HAP-1 (cell line): ENCODE measurements around the gene CFAP65.

Experiments used
- DNase-seq, 2 experiments: peaks; one replicate each; pipeline ENCODE4 v3.0.0-alpha.2; 2016 to 2020; ENCODE audit warnings: low spot score in 2 of 2
- H3K27me3 ChIP-seq: fragments of 250-450 bp; sonication (Bioruptor Pico); 2 replicates; pipeline ENCODE4 v1.5.1; 2020; ENCODE audit warnings: low read depth, mild to moderate bottlenecking, moderate library complexity
- H3K36me3 ChIP-seq: fragments of 250-450 bp; sonication (Bioruptor Pico); replicated peaks from 2 replicates; pipeline ENCODE4 v1.5.1; 2020; ENCODE audit warnings: mild to moderate bottlenecking
- H3K4me1 ChIP-seq: fragments of 250-450 bp; sonication (Bioruptor Pico); 2 replicates; pipeline ENCODE4 v1.5.1; 2020; ENCODE audit warnings: mild to moderate bottlenecking
- H3K4me3 ChIP-seq: fragments of 250-450 bp; sonication (Bioruptor Pico); 2 replicates; pipeline ENCODE4 v1.5.1; 2020; ENCODE audit warnings: mild to moderate bottlenecking, moderate library complexity
- H3K9me3 ChIP-seq: fragments of 250-450 bp; sonication (Bioruptor Pico); 2 replicates; pipeline ENCODE4 v1.5.1; 2020; ENCODE audit warnings: mild to moderate bottlenecking, moderate library complexity
- in situ Hi-C: fragments of 300-500 bp; cut with MboI; formaldehyde crosslinking; loops from 3 replicates; pipeline ENCODE4 v1.14.3; 2020; ENCODE audit warnings: low sequenced_read_pairs, inconsistent platforms, mixed read lengths

Gene CFAP65

DNA sequence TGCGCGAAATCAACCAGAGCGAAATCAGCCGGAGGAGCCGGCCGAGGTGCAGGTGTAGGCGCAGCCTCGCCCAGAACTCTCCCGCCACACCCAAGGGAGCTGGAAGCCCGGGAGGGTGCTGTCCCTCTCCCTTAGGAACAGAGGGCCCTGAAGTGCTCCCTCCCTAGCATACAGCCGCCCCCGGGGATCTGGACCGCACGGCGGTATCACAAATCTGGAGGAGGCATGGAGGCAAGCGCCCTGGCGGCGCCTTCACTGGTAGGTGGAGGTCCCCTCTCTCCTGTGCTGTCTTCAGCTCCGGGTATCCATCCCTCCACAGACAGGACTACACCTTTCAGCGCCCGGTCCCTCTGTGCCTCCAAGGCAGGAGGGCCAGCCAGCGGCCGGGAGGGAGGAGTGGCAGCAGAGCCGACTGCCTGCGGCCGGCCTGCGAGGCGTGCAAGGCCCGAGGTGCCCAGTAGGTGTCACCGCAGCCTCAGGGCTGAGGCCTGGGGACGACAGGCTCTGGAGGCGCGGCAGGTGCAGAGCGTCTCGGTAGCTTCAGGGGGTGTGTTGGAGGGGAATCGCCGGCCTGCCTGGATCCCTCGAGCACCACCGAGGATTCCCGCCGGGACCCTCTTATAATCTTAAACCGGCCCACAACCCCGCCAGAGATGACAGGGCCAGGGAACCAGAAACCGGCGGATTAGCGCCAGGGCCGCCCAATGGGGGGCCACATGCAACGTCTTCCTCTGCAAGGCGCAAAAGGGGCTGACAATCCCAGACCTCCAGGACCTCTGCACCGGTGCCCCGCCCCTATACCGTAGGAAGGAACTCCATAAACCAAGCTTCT lies 16.6 kb upstream of the CFAP65 start:
- Histone ChIP-seq H3K36me3 (no peaks in the 10 kb centered on the region), H3K27me3 (peaks cover 49% of the 10 kb centered on the region), H3K9me3 (no peaks in the 10 kb centered on the region), H3K4me1 (peaks cover 7% of the 10 kb centered on the region), H3K4me3 (no peak overlapping the region)
- DNase-seq = peak; percentile 47 to 83
- in situ Hi-C loops = loop anchor here (10.0 kb wide), 1 partner anchor 97 kb away; no protein-coding TSS in a partner anchor

DNA sequence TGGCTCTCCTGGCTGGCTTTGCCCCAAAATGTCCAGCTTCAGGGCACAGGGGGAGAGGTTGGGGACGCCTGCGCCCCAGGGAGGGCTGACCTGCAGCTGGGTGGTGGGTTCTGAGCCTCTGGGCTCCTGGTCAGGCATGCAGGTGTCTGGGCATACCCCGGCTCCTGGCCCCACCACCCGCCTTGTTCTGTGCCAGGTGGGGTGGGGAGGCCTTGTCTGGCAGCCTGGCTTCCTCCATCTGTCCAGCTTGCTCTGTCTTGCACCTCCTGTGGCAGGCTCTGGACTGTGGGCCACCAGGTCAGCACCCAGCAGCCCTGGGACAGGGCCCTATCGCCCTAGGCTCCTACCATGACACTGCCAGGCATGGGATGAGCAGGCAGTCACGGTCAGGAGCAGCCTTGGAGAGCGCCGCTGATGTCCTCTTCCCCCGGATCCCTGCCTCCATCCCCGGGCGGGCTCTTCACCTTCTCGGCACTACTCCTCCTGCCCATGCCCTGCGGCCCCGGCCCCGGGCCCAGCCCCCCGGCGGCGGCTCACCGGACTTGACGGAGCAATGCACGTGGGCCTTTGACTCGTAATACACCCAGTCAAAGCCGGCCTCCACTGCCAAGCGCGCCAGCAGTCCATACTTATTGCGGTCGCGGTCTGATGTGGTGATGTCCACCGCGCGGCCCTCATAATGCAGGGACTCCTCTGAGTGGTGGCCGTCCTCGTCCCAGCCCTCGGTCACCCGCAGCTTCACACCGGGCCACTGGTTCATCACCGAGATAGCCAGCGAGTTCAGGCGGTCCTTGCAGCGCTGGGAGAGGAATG lies 15.8 kb upstream of the CFAP65 start:
- Histone ChIP-seq H3K36me3 (no peaks in the 10 kb centered on the region), H3K27me3 (peaks cover 44% of the 10 kb centered on the region), H3K9me3 (no peaks in the 10 kb centered on the region), H3K4me3 (no peak overlapping the region), H3K4me1 (no peaks in the 10 kb centered on the region)
- in situ Hi-C loops = loop anchor here (10.0 kb wide), 1 partner anchor 98 kb away; no protein-coding TSS in a partner anchor
- no peak for DNase-seq

DNA sequence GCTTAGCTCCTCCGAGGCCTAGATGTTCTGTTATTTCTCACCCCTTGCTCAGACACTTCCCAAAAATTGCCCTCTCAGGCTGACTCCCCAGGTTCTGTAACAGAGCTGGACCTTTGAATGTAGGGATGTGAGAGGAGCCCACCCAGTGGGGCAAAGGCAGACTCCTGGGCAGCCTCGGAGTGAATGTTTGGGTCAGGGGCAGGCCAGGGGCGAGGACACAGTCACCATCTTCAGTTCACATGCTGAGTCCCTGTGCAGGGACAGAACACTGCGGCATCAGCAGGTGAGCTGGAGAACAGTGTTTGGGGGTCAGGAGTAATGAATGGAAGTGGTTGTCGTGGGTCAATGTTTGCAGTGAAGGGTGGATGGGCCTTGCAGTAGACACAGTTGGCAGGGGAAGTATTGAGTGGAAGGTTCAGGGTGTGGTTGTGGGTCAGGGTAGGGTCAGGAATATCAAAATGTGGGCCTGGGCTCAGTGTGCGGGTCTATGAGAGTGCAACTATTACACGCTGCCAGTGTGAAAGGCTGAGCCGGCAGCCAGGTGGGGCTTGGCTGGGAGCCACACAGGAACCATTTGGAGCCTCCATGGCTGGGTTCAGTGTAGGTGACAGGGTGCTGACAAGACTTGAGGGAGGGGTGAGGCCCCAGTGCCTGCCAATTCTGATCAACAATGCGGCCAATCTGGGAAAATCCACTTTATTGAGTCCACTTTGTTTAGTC lies 15.0 kb upstream of the CFAP65 start:
- Histone ChIP-seq H3K27me3 (peaks cover 36% of the 10 kb centered on the region), H3K36me3 (no peaks in the 10 kb centered on the region), H3K4me1 (no peaks in the 10 kb centered on the region), H3K9me3 (no peaks in the 10 kb centered on the region), H3K4me3 (no peak overlapping the region)
- DNase-seq = no peak
- in situ Hi-C loops = loop anchor here (10.0 kb wide), 1 partner anchor 98 kb away; no protein-coding TSS in a partner anchor

DNA sequence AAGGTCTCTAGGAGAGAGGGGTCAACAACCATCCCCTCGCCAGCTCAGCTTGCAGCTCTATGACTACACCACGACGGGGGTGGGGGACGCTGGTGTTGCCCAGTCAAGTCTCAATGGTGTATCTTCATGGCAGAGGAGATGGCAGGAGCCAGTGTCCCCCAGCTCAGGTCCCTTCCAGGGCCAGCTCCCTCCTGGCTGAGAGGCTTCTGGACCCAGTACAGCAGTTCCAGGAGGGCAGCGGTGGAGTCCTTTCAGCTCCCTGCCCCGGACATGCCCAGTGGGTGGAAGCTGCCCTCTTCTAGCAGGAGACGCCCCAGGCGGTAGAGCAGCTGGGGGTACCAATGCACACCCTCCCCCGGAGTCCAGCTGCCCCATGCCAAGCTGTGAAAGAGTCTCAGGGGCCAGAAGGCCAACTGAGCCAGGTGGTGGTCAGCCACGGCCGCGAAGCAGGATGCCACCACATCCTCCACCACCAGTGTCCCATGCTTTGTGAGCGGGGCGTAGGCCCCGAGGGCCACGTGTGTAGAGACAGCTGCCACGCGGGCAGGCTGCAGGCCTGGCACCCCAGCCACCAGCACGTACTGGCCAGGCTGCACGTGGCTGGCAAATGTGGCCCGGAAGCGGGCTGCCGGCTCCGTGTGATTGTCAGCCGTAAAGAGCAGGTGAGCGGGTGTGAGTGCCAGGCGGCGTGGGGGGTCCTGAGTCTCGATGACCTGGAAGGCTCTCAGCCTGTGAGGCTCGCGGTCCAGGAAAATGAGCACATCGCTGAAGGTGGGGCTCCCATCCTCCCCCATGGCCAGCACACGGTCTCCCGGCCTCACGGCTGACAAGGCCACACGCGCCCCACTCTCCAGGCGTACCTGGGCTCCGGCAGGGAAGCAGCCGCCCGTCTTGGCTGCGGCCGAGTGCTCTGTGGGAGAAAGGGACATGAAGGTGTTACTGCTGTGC lies 13.9 kb upstream of the CFAP65 start:
- in situ Hi-C loops = loop anchor here (10.0 kb wide), 1 partner anchor 100 kb away; no protein-coding TSS in a partner anchor
- peaks cover 32% of the 10 kb centered on the region for H3K27me3 ChIP-seq
- H3K4me1 ChIP-seq = no peaks in the 10 kb centered on the region
- H3K9me3 ChIP-seq = no peaks in the 10 kb centered on the region
- no peak overlapping the region for H3K4me3 ChIP-seq
- DNase-seq = no peak
- no peaks in the 10 kb centered on the region for H3K36me3 ChIP-seq

DNA sequence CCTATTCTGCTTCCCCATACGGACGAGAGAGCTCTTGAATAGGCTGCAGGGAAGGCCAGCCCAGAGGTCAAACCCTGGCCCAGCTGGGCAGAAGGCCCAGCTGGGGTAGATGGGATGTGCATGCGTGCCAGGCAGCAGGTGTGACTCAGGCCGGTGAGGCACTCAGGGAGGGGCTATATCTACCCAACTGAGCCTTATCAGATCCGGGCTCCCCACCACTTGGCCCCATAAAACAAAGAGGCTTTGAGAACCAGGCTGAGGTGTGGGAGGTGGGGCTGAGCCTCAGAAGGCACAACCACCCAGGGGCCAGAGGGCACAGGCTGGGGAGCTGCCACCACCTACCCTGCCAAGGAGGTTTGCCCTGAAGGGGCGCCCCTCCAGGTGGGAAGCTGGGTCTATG lies 8.0 kb upstream of the CFAP65 start:
- H3K9me3 ChIP-seq = no peaks in the 10 kb centered on the region
- no peaks in the 10 kb centered on the region for H3K4me1 ChIP-seq
- DNase-seq = no peak
- no peaks in the 10 kb centered on the region for H3K36me3 ChIP-seq
- in situ Hi-C loops = no loop called here
- no peak overlapping the region for H3K4me3 ChIP-seq
- H3K27me3 ChIP-seq = no peaks in the 10 kb centered on the region

DNA sequence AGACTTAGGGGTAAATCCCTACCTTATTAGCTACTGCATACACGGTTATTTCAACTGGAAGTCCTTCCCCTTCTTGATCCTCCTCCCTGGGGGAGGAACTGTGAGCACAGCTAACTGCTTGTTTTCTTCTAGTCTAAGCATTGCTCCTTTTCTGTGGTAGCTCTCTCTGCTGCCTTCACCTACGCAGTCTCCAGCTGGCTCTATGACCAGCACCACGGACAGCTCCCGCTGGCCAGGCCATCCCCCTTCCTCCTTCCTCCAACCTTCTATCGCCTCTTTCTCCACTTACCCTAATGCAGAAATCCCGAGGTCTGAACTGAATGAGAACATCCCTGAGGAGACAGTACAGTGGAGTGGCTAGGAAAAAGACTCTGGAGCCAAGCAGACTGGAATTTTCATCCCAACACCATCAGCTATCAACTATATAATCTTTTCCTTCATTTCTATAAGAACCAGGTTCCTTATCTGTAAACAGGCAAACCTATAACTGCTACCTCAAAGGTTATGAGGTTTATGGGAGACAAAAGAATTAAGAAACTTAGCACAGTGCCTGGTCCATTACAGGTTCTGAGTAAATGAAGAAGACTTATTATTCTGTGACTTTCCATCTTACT lies 4.7 kb upstream of the CFAP65 start:
- no peak overlapping the region for H3K4me3 ChIP-seq
- H3K9me3 ChIP-seq = no peaks in the 10 kb centered on the region
- H3K36me3 ChIP-seq = no peaks in the 10 kb centered on the region
- H3K4me1 ChIP-seq = no peaks in the 10 kb centered on the region
- DNase-seq = peak; percentile 11 to 68
- H3K27me3 ChIP-seq = peaks cover 21% of the 10 kb centered on the region
- in situ Hi-C loops = no loop called here

DNA sequence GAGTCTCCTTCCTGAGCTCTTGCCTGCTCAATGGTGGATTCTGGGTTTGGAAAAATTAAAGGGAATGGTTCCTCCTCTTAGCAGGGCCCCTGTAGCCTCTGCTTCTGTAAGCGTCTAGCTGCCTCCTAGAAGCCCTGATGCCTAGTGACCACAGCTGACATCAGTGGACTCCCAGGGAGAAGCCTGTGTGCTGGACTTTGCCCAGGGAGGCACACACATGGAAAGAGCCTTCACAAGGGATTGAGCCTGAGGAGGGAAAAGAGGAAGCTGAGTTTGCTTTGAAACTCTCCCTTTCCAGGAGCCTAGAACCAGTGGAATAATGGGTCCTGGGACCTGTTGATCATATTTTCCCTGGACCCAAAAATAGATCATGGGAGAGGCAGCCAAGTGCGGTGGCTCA lies 1.4 kb upstream of the CFAP65 start:
- in situ Hi-C loops = no loop called here
- Histone ChIP-seq H3K4me3 (no peak overlapping the region), H3K4me1 (no peaks in the 10 kb centered on the region), H3K36me3 (no peaks in the 10 kb centered on the region), H3K9me3 (no peaks in the 10 kb centered on the region), H3K27me3 (peaks cover 41% of the 10 kb centered on the region)
- DNase-seq = no peak

DNA sequence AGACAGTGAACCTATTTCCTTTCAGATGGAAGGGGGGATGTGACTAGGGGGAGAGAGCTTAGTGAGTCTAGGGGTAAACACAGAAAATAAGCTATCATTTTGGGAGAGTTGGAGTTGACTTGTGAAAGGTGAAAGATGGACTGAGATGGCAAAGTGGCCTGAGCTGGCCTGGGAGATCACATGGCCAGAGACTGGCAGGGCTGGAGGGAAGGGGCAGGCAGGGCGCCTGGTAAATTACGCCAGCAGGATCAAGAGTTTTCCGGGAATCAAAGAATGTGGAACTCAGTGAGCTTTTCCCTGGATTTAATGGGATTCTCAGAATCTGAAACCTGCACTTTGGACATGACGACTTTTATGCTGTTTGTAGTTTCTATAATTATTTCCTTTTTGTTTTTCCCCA lies 841 bp upstream of the CFAP65 start:
- DNase-seq = no peak
- Histone ChIP-seq H3K4me1 (no peaks in the 10 kb centered on the region), H3K36me3 (no peaks in the 10 kb centered on the region), H3K9me3 (no peaks in the 10 kb centered on the region), H3K27me3 (peaks cover 46% of the 10 kb centered on the region), H3K4me3 (no peak overlapping the region)
- in situ Hi-C loops = no loop called here

DNA sequence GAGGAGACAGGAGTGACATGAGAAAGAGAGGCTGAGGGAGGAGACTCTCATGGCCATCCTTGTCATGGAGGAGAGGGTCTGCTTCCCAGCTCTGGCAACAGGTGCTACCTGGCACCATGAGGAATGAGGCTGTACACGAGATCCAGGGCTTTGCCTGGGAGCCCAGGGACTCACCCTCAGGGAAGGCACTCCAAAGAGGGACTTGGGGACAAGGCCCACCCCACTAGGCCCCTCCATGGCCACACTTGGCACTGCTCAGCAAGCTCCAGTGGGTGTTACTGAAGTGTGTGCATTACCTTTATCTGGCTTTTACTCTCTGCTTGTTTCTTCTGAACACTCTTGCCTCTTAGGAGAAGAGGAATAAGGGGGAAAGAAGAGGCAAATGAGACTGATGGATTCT lies 2.7 kb downstream of the CFAP65 start:
- H3K4me1 ChIP-seq = no peaks in the 10 kb centered on the region
- no peak overlapping the region for H3K4me3 ChIP-seq
- DNase-seq = no peak
- no peaks in the 10 kb centered on the region for H3K36me3 ChIP-seq
- H3K9me3 ChIP-seq = no peaks in the 10 kb centered on the region
- peaks cover 52% of the 10 kb centered on the region for H3K27me3 ChIP-seq
- in situ Hi-C loops = no loop called here

DNA sequence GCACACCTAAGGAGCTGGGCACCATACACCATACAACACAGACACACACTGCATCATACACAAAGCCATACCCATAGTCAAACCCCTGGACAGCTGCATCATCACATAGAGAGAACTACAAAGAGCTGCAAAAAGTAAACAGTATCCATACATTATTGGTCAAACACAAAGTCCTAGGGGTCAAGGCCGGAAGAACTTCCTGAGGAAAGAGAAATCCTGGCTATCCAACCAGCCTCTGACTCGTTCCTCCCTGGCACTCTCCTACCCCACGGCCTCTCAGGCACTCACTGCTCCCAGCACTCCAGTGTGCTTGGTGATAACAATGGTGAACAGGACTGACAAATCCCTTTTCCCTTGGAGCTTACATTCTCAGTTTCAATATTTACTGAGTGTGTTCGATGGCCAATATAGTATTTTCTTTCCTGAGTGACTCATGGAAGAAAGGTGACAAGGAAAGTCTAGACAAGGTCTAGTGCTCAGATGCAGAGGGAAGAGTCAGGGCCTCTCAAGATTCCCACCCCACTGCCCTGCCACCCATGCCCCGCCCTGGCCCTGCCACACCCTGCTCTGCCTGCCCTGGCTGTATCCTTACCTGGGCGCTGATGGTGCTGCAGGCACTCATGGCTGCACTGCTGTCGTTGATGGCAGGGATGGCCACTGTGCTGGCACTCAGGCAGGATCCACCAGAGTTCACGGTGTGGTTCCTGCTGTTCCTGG lies 3.4 kb downstream of the CFAP65 start:
- no peak overlapping the region for H3K4me3 ChIP-seq
- H3K9me3 ChIP-seq = no peaks in the 10 kb centered on the region
- DNase-seq = no peak
- in situ Hi-C loops = no loop called here
- no peaks in the 10 kb centered on the region for H3K36me3 ChIP-seq
- peaks cover 53% of the 10 kb centered on the region for H3K27me3 ChIP-seq
- H3K4me1 ChIP-seq = no peaks in the 10 kb centered on the region

DNA sequence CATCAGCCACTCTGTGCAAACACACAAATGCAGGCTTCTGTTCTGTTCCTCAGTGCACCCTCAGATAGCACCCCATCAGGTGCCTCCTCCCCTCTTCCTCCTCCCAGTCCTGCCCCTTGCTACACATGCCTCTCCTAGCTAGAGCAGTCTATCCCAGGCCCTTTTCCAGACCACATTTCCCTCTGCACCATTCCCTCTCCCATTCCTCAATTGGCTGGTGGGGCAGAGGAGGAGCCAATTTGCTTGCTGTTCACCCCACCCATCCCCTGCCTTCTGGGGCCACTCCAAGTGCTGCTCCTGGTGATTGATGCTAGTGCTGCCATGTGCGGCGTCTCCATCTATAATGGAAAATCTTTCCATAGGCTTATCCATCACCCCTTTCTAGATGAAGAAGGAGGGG lies 5.4 kb downstream of the CFAP65 start:
- in situ Hi-C loops = no loop called here
- Histone ChIP-seq H3K36me3 (no peaks in the 10 kb centered on the region), H3K27me3 (peaks cover 41% of the 10 kb centered on the region), H3K4me1 (no peaks in the 10 kb centered on the region), H3K9me3 (no peaks in the 10 kb centered on the region), H3K4me3 (no peak overlapping the region)
- no peak for DNase-seq

DNA sequence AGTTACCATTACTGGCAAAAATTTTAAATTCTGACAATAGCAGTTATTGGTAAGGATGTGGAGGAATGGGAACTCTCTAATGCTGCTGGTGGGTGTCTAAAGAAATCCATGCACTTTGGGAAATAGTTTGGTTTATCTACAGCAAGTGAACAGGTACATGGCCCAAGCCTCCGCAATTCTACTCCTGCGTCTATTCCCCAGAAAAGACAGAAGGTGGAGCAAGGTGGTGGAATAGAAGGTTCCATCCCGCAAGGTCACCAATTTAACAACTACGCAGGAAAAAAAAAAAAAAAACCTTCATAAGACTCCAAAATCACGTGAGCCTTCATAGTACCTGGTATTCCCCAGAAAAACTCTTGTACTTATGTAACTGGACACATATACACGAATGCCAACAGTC lies 6.5 kb downstream of the CFAP65 start:
- in situ Hi-C loops = no loop called here
- DNase-seq = no peak
- Histone ChIP-seq H3K27me3 (peaks cover 30% of the 10 kb centered on the region), H3K4me3 (no peak overlapping the region), H3K36me3 (no peaks in the 10 kb centered on the region), H3K4me1 (no peaks in the 10 kb centered on the region), H3K9me3 (no peaks in the 10 kb centered on the region)
